ENCODE results near the gene PIK3R5. TPM values are rescaled to one million over a fixed set of nuclear protein-coding genes. Genes with fewer than 3 reads are reported as not detected.

The PIK3R5 gene
- total and polyA plus RNA-seq, 4 donors = 11.7 to 70.9 (median 35.0) TPM

DNA sequence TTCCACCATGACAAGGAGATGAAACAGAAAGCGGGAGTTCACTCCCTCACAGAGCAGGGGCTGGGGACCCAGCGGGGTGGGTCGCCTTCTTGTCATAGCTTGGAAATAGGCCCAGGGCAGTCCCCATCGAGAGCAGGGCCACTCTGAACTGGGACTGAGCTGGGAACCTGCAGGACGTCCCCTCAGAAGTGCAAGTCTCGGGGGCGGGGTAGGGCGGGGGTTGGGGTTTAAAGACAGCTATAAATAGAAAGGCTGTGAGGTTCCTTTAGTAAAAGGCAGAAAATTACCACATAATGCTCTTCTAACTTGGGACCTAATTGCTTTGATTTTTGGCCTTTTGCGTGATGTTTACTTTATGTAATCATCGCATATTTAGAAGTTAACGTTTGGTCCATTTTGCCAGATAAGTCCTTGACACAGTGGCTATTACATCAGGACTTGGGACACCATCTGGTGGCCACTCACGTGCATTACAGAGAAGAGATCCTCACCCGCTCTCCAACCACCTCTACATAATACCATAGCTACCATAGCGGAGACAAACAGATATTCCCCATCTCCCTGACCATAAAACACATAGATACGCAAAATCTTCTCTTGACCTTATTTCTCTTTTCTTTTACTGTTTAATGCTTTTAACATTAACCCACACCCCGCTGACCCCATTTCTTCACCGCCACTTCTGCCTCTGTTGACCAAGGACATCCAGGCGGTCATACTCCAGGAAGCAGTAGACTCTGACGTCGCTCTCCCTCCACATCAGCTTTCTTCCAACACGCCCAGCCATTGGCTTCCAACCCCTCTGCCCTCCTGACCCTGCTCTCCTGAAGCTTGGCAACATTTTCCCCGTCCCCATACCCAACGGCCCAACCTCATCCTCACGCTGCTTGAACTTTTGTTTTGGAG lies 70.6 kb downstream of the PIK3R5 start:
- Histone ChIP-seq H3K27ac (ENCODE audit: low read depth in 1 of 2, low read length in 1 of 2) (no peak overlapping the region), H3K36me3 (ENCODE audit: control insufficient read depth in 4 of 4, insufficient read depth in 4 of 4, low read length in 4 of 4) (no peaks in the 10 kb centered on the region), H3K9ac (ENCODE audit: insufficient read depth in 1 of 2, low read length in 2 of 2) (no peak overlapping the region), H3K4me1 (ENCODE audit: control insufficient read depth in 5 of 5, insufficient read depth in 5 of 5, low read length in 5 of 5) (peaks cover 0 to 2% (median 0%) of the 10 kb centered on the region in 5 donors), H3K9me3 (ENCODE audit: control insufficient read depth in 4 of 4, insufficient read depth in 3 of 4, low read length in 3 of 4) (peaks cover 0 to 4% (median 0%) of the 10 kb centered on the region in 4 donors), H3K4me3 (no peak overlapping the region), H3K27me3 (ENCODE audit: control insufficient read depth in 3 of 3, insufficient read depth in 3 of 3, low read length in 2 of 3) (peaks cover 0 to 53% (median 5%) of the 10 kb centered on the region in 3 donors)
- TF ChIP-seq, protein P1, sequence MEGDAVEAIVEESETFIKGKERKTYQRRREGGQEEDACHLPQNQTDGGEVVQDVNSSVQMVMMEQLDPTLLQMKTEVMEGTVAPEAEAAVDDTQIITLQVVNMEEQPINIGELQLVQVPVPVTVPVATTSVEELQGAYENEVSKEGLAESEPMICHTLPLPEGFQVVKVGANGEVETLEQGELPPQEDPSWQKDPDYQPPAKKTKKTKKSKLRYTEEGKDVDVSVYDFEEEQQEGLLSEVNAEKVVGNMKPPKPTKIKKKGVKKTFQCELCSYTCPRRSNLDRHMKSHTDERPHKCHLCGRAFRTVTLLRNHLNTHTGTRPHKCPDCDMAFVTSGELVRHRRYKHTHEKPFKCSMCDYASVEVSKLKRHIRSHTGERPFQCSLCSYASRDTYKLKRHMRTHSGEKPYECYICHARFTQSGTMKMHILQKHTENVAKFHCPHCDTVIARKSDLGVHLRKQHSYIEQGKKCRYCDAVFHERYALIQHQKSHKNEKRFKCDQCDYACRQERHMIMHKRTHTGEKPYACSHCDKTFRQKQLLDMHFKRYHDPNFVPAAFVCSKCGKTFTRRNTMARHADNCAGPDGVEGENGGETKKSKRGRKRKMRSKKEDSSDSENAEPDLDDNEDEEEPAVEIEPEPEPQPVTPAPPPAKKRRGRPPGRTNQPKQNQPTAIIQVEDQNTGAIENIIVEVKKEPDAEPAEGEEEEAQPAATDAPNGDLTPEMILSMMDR (IDR thresholded peaks at IDR 0.05; ENCODE audit: control extremely low read depth, extremely low read depth) = peak; percentile 62
- DNase-seq = peak; percentile 72 to 82 (median 81)
- WGBS, 2 donors = 47 to 60% methylated on average over 24 of the region's 24 CpGs
- ATAC-seq (ENCODE audit: insufficient read depth, low FRiP score) = peak; percentile 55

DNA sequence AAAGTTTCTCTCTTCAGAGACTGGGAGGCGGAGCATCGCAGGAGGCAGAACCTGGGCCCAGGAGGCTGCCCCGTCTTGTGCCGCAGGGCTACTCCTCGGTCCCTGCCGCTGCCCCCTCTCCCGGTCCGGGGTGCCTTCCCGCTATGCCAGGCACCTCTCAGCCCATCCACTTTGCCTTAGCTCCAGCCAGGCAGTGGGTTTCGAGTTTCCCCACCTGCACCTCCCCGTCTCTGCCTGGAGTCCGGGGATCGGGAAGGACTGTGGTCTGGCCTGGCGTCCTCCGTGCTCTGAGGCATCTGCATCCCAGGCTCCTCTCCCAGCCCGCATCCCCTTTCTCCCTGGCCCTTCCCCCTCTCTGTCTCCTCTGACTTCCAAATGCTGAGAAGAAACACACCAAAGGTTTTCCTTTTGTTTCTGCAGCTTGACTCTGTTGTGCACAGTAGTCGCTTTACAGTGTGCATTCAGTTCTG lies 71.3 kb downstream of the PIK3R5 start:
- no peaks in the 10 kb centered on the region for H3K36me3 ChIP-seq (ENCODE audit: control insufficient read depth in 4 of 4, insufficient read depth in 4 of 4, low read length in 4 of 4)
- H3K9me3 ChIP-seq (ENCODE audit: control insufficient read depth in 4 of 4, insufficient read depth in 3 of 4, low read length in 3 of 4) = peaks cover 0 to 9% (median 0%) of the 10 kb centered on the region in 4 donors
- H3K9ac ChIP-seq (ENCODE audit: insufficient read depth in 1 of 2, low read length in 2 of 2) = no peak overlapping the region
- H3K27me3 ChIP-seq (ENCODE audit: control insufficient read depth in 3 of 3, insufficient read depth in 3 of 3, low read length in 2 of 3) = peaks cover 0 to 51% (median 5%) of the 10 kb centered on the region in 3 donors
- DNase-seq (peak in 2 of 3 donors; percentile 10 to 11), ATAC-seq (ENCODE audit: insufficient read depth, low FRiP score) (no peak)
- TF ChIP-seq, protein P1 (IDR thresholded peaks at IDR 0.05; ENCODE audit: control extremely low read depth, extremely low read depth) = no peak
- WGBS, 2 donors = 67 to 85% methylated on average over 17 of the region's 17 CpGs
- peaks cover 0 to 1% (median 0%) of the 10 kb centered on the region in 5 donors for H3K4me1 ChIP-seq (ENCODE audit: control insufficient read depth in 5 of 5, insufficient read depth in 5 of 5, low read length in 5 of 5)
- H3K27ac ChIP-seq (ENCODE audit: low read depth in 1 of 2, low read length in 1 of 2) = no peak overlapping the region
- no peak overlapping the region for H3K4me3 ChIP-seq

DNA sequence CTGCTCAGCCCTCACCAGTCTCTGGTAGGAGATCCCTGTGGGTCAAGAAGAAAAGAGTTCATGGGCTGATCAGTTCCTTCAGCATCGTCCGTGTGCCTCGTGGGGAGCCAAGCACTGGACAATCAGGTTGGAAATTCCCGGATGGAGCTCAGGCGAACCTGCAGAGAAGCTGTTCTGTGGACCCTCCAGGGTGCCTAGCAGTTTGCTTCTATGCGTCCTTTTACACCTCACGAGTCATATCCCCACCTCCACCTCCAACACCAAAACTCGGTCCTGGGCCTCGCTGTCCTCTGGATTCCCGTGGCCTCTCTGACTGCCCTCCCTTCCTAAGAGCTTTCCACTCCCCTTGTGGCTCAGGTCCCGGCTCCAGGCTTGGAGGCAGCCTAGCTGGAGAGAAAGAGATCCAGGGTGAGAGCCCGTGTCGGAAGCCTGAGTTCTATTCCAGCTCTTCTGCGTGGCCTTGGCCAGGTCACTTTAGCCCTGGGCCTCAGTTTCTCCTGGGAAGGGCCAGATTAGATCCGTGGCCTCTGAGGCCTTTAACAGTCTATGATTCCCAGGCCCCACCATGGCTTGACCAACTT lies 71.8 kb downstream of the PIK3R5 start:
- 83 to 93% methylated on average over 15 of the region's 15 CpGs for WGBS, 2 donors
- ATAC-seq (ENCODE audit: insufficient read depth, low FRiP score) = no peak

More for the DNA sequence above, 71.8 kb downstream of the PIK3R5 start:
- H3K36me3 ChIP-seq (ENCODE audit: control insufficient read depth in 4 of 4, insufficient read depth in 4 of 4, low read length in 4 of 4) = no peaks in the 10 kb centered on the region
- TF ChIP-seq, protein P1 (IDR thresholded peaks at IDR 0.05; ENCODE audit: control extremely low read depth, extremely low read depth) = no peak
- peaks cover 0 to 46% (median 5%) of the 10 kb centered on the region in 3 donors for H3K27me3 ChIP-seq (ENCODE audit: control insufficient read depth in 3 of 3, insufficient read depth in 3 of 3, low read length in 2 of 3)
- no peak overlapping the region for H3K27ac ChIP-seq (ENCODE audit: low read depth in 1 of 2, low read length in 1 of 2)
- no peak for DNase-seq
- H3K9me3 ChIP-seq (ENCODE audit: control insufficient read depth in 4 of 4, insufficient read depth in 3 of 4, low read length in 3 of 4) = peaks cover 0 to 9% (median 0%) of the 10 kb centered on the region in 4 donors
- no peak overlapping the region for H3K4me3 ChIP-seq
- H3K4me1 ChIP-seq (ENCODE audit: control insufficient read depth in 5 of 5, insufficient read depth in 5 of 5, low read length in 5 of 5) = no peaks in the 10 kb centered on the region
- no peak overlapping the region for H3K9ac ChIP-seq (ENCODE audit: insufficient read depth in 1 of 2, low read length in 2 of 2)
